ENCODE results near the gene TTC21B. TPM values are rescaled to one million over a fixed set of nuclear protein-coding genes. Genes with fewer than 3 reads are reported as not detected.

The TTC21B gene
- total and polyA plus RNA-seq, 4 experiments from 2014 or later = 6.3 to 30.4 (median 17.5) TPM

GRCh38 chr2:165897726-165898125 is 55.9 kb downstream of the TTC21B start:
- H3K4me1 Mint-ChIP-seq = peaks cover 2 to 4% (median 2%) of the 10 kb centered on the region in 4 donors

DNA sequence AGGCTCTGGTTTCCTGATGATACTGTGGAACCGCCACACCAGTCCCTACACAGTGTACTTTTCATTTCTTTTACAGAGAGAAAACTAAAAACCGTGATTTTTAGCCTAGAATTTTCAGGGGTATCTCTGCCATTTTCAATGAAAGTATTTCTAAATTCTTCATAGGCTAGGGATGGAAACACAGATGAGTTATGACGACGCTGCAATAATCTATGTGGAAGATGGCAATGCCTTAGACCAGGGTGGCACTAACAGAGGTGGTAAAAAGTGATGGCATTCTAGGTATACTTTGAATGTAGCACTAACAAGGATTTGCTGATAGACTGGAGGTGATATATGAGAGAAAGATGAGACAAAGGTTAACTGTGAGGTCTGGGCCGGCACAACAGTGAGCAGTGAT is 56.5 kb downstream of the TTC21B start:
- Mint-ChIP-seq H3K36me3 (peaks cover 65 to 66% of the 10 kb centered on the region in 2 donors), H3K4me3 (no peak overlapping the region), H3K27me3 (no peaks in the 10 kb centered on the region), H3K9me3 (no peaks in the 10 kb centered on the region), H3K27ac (peak overlapping the region in 1 of 7 donors; percentile 26), H3K4me1 (peaks cover 0 to 2% (median 0%) of the 10 kb centered on the region in 4 donors)
- POLR2A ChIA-PET (ENCODE audit: partially characterized antibody) = no interaction called here
- Histone ChIP-seq H3K4me1 (ENCODE audit: insufficient read depth, low read length) (no peaks in the 10 kb centered on the region), H3K9me3 (ENCODE audit: control insufficient read depth in 1 of 2, low read length in 2 of 2) (no peaks in the 10 kb centered on the region), H3K27me3 (ENCODE audit: insufficient read depth, low read length) (no peaks in the 10 kb centered on the region), H3K4me3 (ENCODE audit: low read length in 2 of 2) (no peak overlapping the region), H3K36me3 (ENCODE audit: insufficient read depth, low read length) (peaks cover 21% of the 10 kb centered on the region), H3K27ac (ENCODE audit: low read depth, low read length) (no peak overlapping the region)
- CTCF ChIA-PET (ENCODE audit: partially characterized antibody) = no interaction called here
- DNase-seq = no peak
- intact Hi-C loops (cut with micrococcal nuclease) = no loop called here

More at GRCh38 chr2:165897726-165898125, 55.9 kb downstream of the TTC21B start:
- H3K9me3 Mint-ChIP-seq = no peaks in the 10 kb centered on the region
- H3K9me3 ChIP-seq (ENCODE audit: control insufficient read depth in 1 of 2, low read length in 2 of 2) = no peaks in the 10 kb centered on the region
- peaks cover 6% of the 10 kb centered on the region for H3K4me1 ChIP-seq (ENCODE audit: insufficient read depth, low read length)
- no peak overlapping the region for H3K27ac ChIP-seq (ENCODE audit: low read depth, low read length)
- H3K27me3 Mint-ChIP-seq = no peaks in the 10 kb centered on the region
- CTCF ChIA-PET (ENCODE audit: partially characterized antibody) = interaction anchor here (0.9 kb wide), 1 partner anchor 12 kb away, joined by 3 read pairs; no protein-coding TSS in a partner anchor
- no peak for DNase-seq
- peaks cover 21% of the 10 kb centered on the region for H3K36me3 ChIP-seq (ENCODE audit: insufficient read depth, low read length)
- no peak overlapping the region for H3K4me3 ChIP-seq (ENCODE audit: low read length in 2 of 2)
- POLR2A ChIA-PET (ENCODE audit: partially characterized antibody) = no interaction called here
- H3K27me3 ChIP-seq (ENCODE audit: insufficient read depth, low read length) = no peaks in the 10 kb centered on the region
- peak overlapping the region in 1 of 7 donors; percentile 34 for H3K27ac Mint-ChIP-seq
- H3K4me3 Mint-ChIP-seq = no peak overlapping the region
- intact Hi-C loops (cut with micrococcal nuclease) = no loop called here
- peaks cover 59 to 62% of the 10 kb centered on the region in 2 donors for H3K36me3 Mint-ChIP-seq

DNA sequence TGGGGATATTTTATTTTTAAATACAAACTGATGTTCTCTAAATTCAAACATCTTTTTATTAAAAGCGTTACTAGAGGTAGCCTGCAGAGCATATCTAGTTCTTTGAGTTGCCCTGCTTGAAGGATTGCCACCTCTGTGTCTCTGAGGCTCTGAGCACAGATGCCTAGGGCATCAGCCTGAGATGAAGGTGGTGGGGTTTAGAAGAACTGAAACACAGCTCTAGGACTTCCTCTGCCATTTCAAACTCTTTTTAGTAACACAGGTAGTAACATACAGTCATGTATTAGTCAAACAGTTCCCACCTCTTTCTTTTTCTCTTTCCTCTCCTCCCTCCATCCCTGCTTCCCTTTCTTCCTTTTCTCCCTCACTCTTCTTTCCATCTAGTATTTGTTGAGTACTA is 57.6 kb downstream of the TTC21B start:
- Histone ChIP-seq H3K9me3 (ENCODE audit: control insufficient read depth in 1 of 2, low read length in 2 of 2) (no peaks in the 10 kb centered on the region), H3K36me3 (ENCODE audit: insufficient read depth, low read length) (peaks cover 21% of the 10 kb centered on the region), H3K27me3 (ENCODE audit: insufficient read depth, low read length) (no peaks in the 10 kb centered on the region), H3K4me1 (ENCODE audit: insufficient read depth, low read length) (no peaks in the 10 kb centered on the region), H3K4me3 (ENCODE audit: low read length in 2 of 2) (no peak overlapping the region), H3K27ac (ENCODE audit: low read depth, low read length) (no peak overlapping the region)
- Mint-ChIP-seq H3K27ac (peak overlapping the region in 2 of 7 donors; percentile 1 to 7), H3K9me3 (no peaks in the 10 kb centered on the region), H3K27me3 (no peaks in the 10 kb centered on the region), H3K4me3 (no peak overlapping the region), H3K36me3 (peaks cover 63 to 67% of the 10 kb centered on the region in 2 donors), H3K4me1 (no peaks in the 10 kb centered on the region)
- ChIA-PET POLR2A (ENCODE audit: partially characterized antibody) (no interaction called here), CTCF (ENCODE audit: partially characterized antibody) (no interaction called here)
- intact Hi-C loops (cut with micrococcal nuclease) = no loop called here
- DNase-seq = no peak

- H3K9me3 ChIP-seq (ENCODE audit: control insufficient read depth in 1 of 2, low read length in 2 of 2) = no peaks in the 10 kb centered on the region
- H3K27me3 Mint-ChIP-seq = no peaks in the 10 kb centered on the region
- ChIA-PET POLR2A (ENCODE audit: partially characterized antibody) (no interaction called here), CTCF (ENCODE audit: partially characterized antibody) (interaction anchor here (0.6 kb wide), 1 partner anchor 14 kb away, joined by 3 read pairs; no protein-coding TSS in a partner anchor)
- H3K27ac ChIP-seq (ENCODE audit: low read depth, low read length) = no peak overlapping the region
- H3K27ac Mint-ChIP-seq = peak overlapping the region in 1 of 7 donors; percentile 12
- H3K36me3 ChIP-seq (ENCODE audit: insufficient read depth, low read length) = peaks cover 16% of the 10 kb centered on the region
- intact Hi-C loops (cut with micrococcal nuclease) = no loop called here
- H3K4me3 ChIP-seq (ENCODE audit: low read length in 2 of 2) = no peak overlapping the region
- H3K9me3 Mint-ChIP-seq = no peaks in the 10 kb centered on the region
- H3K36me3 Mint-ChIP-seq = peaks cover 58 to 68% of the 10 kb centered on the region in 2 donors
- no peaks in the 10 kb centered on the region for H3K4me1 ChIP-seq (ENCODE audit: insufficient read depth, low read length)
- no peak for DNase-seq
- H3K4me3 Mint-ChIP-seq = no peak overlapping the region
- no peaks in the 10 kb centered on the region for H3K4me1 Mint-ChIP-seq
- no peaks in the 10 kb centered on the region for H3K27me3 ChIP-seq (ENCODE audit: insufficient read depth, low read length)
Measured at GRCh38 chr2:165893556-165893955, 60.0 kb downstream of the TTC21B start.

DNA sequence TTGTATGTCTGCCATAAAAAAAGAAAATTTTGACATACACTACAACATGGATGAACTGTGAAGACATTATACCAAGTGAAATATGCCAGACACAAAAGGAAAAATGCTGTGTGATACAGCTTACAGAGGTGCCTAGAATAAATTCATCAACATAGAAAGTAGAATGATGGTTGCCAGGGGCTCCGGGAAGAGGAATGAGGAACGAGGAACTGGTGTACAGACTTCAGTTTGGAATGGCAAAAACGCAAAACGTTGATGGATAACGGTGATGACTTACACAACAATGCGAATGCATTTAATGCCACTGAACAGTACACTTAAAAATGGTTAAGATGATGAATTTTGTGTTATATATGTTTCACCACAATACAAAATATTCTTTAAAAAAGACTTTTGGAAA is 61.0 kb downstream of the TTC21B start:
- H3K4me1 Mint-ChIP-seq = no peaks in the 10 kb centered on the region
- CTCF ChIA-PET (ENCODE audit: partially characterized antibody) = interaction anchor here (1.6 kb wide), 1 partner anchor 61 kb away, joined by 3 read pairs; the partner anchor contains the start of gene TTC21B
- peaks cover 48 to 64% of the 10 kb centered on the region in 2 donors for H3K36me3 Mint-ChIP-seq

GRCh38 chr2:165891943-165892342 is 61.6 kb downstream of the TTC21B start:
- Histone ChIP-seq H3K9me3 (ENCODE audit: control insufficient read depth in 1 of 2, low read length in 2 of 2) (no peaks in the 10 kb centered on the region), H3K27ac (ENCODE audit: low read depth, low read length) (no peak overlapping the region), H3K4me1 (ENCODE audit: insufficient read depth, low read length) (no peaks in the 10 kb centered on the region), H3K27me3 (ENCODE audit: insufficient read depth, low read length) (no peaks in the 10 kb centered on the region), H3K4me3 (ENCODE audit: low read length in 2 of 2) (no peak overlapping the region), H3K36me3 (ENCODE audit: insufficient read depth, low read length) (peaks cover 2% of the 10 kb centered on the region)
- Mint-ChIP-seq H3K27ac (no peak overlapping the region), H3K27me3 (no peaks in the 10 kb centered on the region), H3K4me3 (no peak overlapping the region), H3K4me1 (no peaks in the 10 kb centered on the region), H3K36me3 (peaks cover 45 to 63% of the 10 kb centered on the region in 2 donors), H3K9me3 (no peaks in the 10 kb centered on the region)
- DNase-seq = no peak
- intact Hi-C loops (cut with micrococcal nuclease) = no loop called here
- ChIA-PET POLR2A (ENCODE audit: partially characterized antibody) (no interaction called here), CTCF (ENCODE audit: partially characterized antibody) (interaction anchor here (1.6 kb wide), 1 partner anchor 62 kb away, joined by 3 read pairs; the partner anchor contains the start of gene TTC21B)

More for the DNA sequence above, 61.0 kb downstream of the TTC21B start:
- H3K27ac Mint-ChIP-seq = no peak overlapping the region
- no peak overlapping the region for H3K4me3 Mint-ChIP-seq
- Histone ChIP-seq H3K36me3 (ENCODE audit: insufficient read depth, low read length) (peaks cover 6% of the 10 kb centered on the region), H3K4me1 (ENCODE audit: insufficient read depth, low read length) (no peaks in the 10 kb centered on the region), H3K4me3 (ENCODE audit: low read length in 2 of 2) (no peak overlapping the region), H3K9me3 (ENCODE audit: control insufficient read depth in 1 of 2, low read length in 2 of 2) (no peaks in the 10 kb centered on the region), H3K27ac (ENCODE audit: low read depth, low read length) (no peak overlapping the region), H3K27me3 (ENCODE audit: insufficient read depth, low read length) (no peaks in the 10 kb centered on the region)
- no peak for DNase-seq
- H3K27me3 Mint-ChIP-seq = no peaks in the 10 kb centered on the region
- no peaks in the 10 kb centered on the region for H3K9me3 Mint-ChIP-seq
- intact Hi-C loops (cut with micrococcal nuclease) = no loop called here
- POLR2A ChIA-PET (ENCODE audit: partially characterized antibody) = no interaction called here

- H3K27ac ChIP-seq (ENCODE audit: low read depth, low read length) = no peak overlapping the region
- Mint-ChIP-seq H3K4me1 (no peaks in the 10 kb centered on the region), H3K9me3 (no peaks in the 10 kb centered on the region), H3K27me3 (no peaks in the 10 kb centered on the region), H3K27ac (peak overlapping the region in 1 of 7 donors; percentile 37), H3K36me3 (peaks cover 47 to 63% of the 10 kb centered on the region in 2 donors), H3K4me3 (no peak overlapping the region)
- POLR2A ChIA-PET (ENCODE audit: partially characterized antibody) = no interaction called here
- CTCF ChIA-PET (ENCODE audit: partially characterized antibody) = interaction anchor here (1.6 kb wide), 1 partner anchor 62 kb away, joined by 3 read pairs; the partner anchor contains the start of gene TTC21B
- H3K4me1 ChIP-seq (ENCODE audit: insufficient read depth, low read length) = no peaks in the 10 kb centered on the region
- no peak for DNase-seq
- H3K4me3 ChIP-seq (ENCODE audit: low read length in 2 of 2) = no peak overlapping the region
- H3K9me3 ChIP-seq (ENCODE audit: control insufficient read depth in 1 of 2, low read length in 2 of 2) = no peaks in the 10 kb centered on the region
- no peaks in the 10 kb centered on the region for H3K27me3 ChIP-seq (ENCODE audit: insufficient read depth, low read length)
- intact Hi-C loops (cut with micrococcal nuclease) = no loop called here
- no peaks in the 10 kb centered on the region for H3K36me3 ChIP-seq (ENCODE audit: insufficient read depth, low read length)
Measured at GRCh38 chr2:165891345-165891744, 62.2 kb downstream of the TTC21B start.

Data from CD4-positive, alpha-beta memory T cell (primary cell).